SK-N-SH (cell line): ENCODE measurements around the gene CDKN2B-AS1. TPM values are rescaled to one million over a fixed set of nuclear protein-coding genes. Genes with fewer than 3 reads are reported as not detected.

Experiments
- CTCF ChIA-PET: fragments of 300-600, 350-600 bp; formaldehyde crosslinking; extraction: SDS; loops from one replicate; lab custom pipeline; 2021; lab: Yijun Ruan, JAX
- POLR2A ChIA-PET: fragments of 350-600 bp; sonication (Branson Sonifier 250); formaldehyde crosslinking; extraction: SDS; loops from one replicate; lab custom pipeline; 2020; ENCODE audit warnings: antibody characterized with exemption, inconsistent platforms; lab: Yijun Ruan, JAX
- DNase-seq: peaks from one replicate; pipeline ENCODE4 v3.0.0; 2012
- H2AFZ ChIP-seq: fragments of 200-600 bp; sonication (generic); 2 replicates; pipeline ENCODE4 v1.8.1; 2016; ENCODE audit warnings: antibody characterized with exemption, mild to moderate bottlenecking, low read depth
- H3F3A ChIP-seq: fragments of 200-600 bp; sonication (generic); replicated peaks from 2 replicates; pipeline ENCODE3; 2016; ENCODE audit warnings: antibody characterized with exemption, mild to moderate bottlenecking; ENCODE audit not compliant: insufficient read depth
- H3K27ac ChIP-seq, 2 experiments: fragments of 200-500 bp in 1 of 2; fragments of 200-600 bp in 1 of 2; sonication (Bioruptor generic) in 1 of 2; sonication (generic), shearing (Covaris generic) in 1 of 2; 2 replicates each; pipeline versions ENCODE4 v1.5.1 to v1.6.1; 2014 to 2016; ENCODE audit warnings: low read depth in 2 of 2, inconsistent platforms in 1 of 2, low read length in 1 of 2, mild to moderate bottlenecking in 1 of 2, mixed read lengths in 1 of 2
- H3K27me3 ChIP-seq: fragments of 200-600 bp; sonication (generic), shearing (Covaris generic); 2 replicates; pipeline ENCODE4 v1.6.1; 2016; ENCODE audit warnings: mixed run types; ENCODE audit not compliant: insufficient read depth
- H3K36me3 ChIP-seq, 2 experiments: fragments of 200-500 bp in 1 of 2; fragments of 200-600 bp in 1 of 2; sonication (Bioruptor generic) in 1 of 2; sonication (generic) in 1 of 2; replicated peaks in 1 of 2; 2 replicates each; pipeline versions ENCODE3 to v1.5.1; 2014 to 2016; ENCODE audit warnings: low read length in 1 of 2, mild to moderate bottlenecking in 1 of 2; ENCODE audit not compliant: insufficient read depth in 2 of 2, control insufficient read depth in 1 of 2
- H3K4me1 ChIP-seq, 2 experiments: fragments of 200-500 bp in 1 of 2; fragments of 200-600 bp in 1 of 2; sonication (Bioruptor generic) in 1 of 2; sonication (generic), shearing (Covaris generic) in 1 of 2; 2 replicates each; pipeline versions ENCODE4 v1.5.1 to v1.6.1; 2014 to 2016; ENCODE audit warnings: low read depth in 1 of 2, low read length in 1 of 2, mixed run types in 1 of 2; ENCODE audit not compliant: insufficient read depth in 2 of 2, control insufficient read depth in 1 of 2
- H3K4me2 ChIP-seq: fragments of 200-600 bp; sonication (generic), shearing (Covaris generic); 2 replicates; pipeline ENCODE4 v1.6.1; 2017; ENCODE audit warnings: mixed run types
- H3K4me3 ChIP-seq, 2 experiments: fragments of 200-500 bp in 1 of 2; fragments of 200-600 bp in 1 of 2; sonication (Bioruptor generic) in 1 of 2; sonication (generic), shearing (Covaris generic) in 1 of 2; 2 replicates each; pipeline versions ENCODE4 v1.5.1 to v1.8.1; 2014 to 2016; ENCODE audit warnings: low read depth in 2 of 2, inconsistent platforms in 1 of 2, low read length in 1 of 2, mild to moderate bottlenecking in 1 of 2, mixed read lengths in 1 of 2, moderate library complexity in 1 of 2
- H3K79me2 ChIP-seq: fragments of 200-600 bp; sonication (generic); 2 replicates; pipeline ENCODE4 v1.8.1; 2017; ENCODE audit warnings: mild to moderate bottlenecking; ENCODE audit not compliant: insufficient read depth
- H3K9ac ChIP-seq: fragments of 200-600 bp; sonication (generic); 2 replicates; pipeline ENCODE4 v1.6.1; 2017; ENCODE audit warnings: mixed run types
- H3K9me2 ChIP-seq: fragments of 200-600 bp; sonication (generic); 2 replicates; pipeline ENCODE4 v1.6.1; 2017; ENCODE audit warnings: mixed run types
- H3K9me3 ChIP-seq: fragments of 200-600 bp; sonication (generic); 2 replicates; pipeline ENCODE4 v1.6.1; 2017; ENCODE audit warnings: mixed run types, mild to moderate bottlenecking, moderate library complexity
- H4K20me1 ChIP-seq: fragments of 200-600 bp; sonication (generic); 2 replicates; pipeline ENCODE4 v1.6.1; 2017; ENCODE audit warnings: mild to moderate bottlenecking, mixed run types; ENCODE audit not compliant: insufficient read depth
- ELF1 ChIP-seq: IDR thresholded peaks from 2 replicates; pipeline ENCODE4 v1.4.0; 2012
- EP300 ChIP-seq, 2 experiments: IDR thresholded peaks; 2 replicates each; pipeline versions ENCODE4 v1.4.0 to v1.6.1; 2012; ENCODE audit warnings: borderline replicate concordance in 1 of 2, low read depth in 1 of 2, low read length in 1 of 2
- FOSL2 ChIP-seq: IDR thresholded peaks from 2 replicates; pipeline ENCODE4 v1.4.0; 2012; ENCODE audit warnings: low read depth, mild to moderate bottlenecking, moderate library complexity, borderline replicate concordance
- FOXM1 ChIP-seq: IDR thresholded peaks from 2 replicates; pipeline ENCODE4 v1.4.0; 2012; ENCODE audit warnings: low read depth, mild to moderate bottlenecking
- GATA2 ChIP-seq: sonication (generic); formaldehyde crosslinking; IDR thresholded peaks from 2 replicates; pipeline ENCODE4 v1.5.0; 2020; ENCODE audit warnings: mild to moderate bottlenecking, missing genetic modification reagents
- JUND ChIP-seq: IDR thresholded peaks from 2 replicates; pipeline ENCODE4 v1.4.0; 2012
- MAX ChIP-seq: IDR thresholded peaks from 2 replicates; pipeline ENCODE4 v1.4.0; 2012; ENCODE audit warnings: low read depth
- NFIC ChIP-seq: IDR thresholded peaks from 2 replicates; pipeline ENCODE4 v1.4.0; 2012; ENCODE audit warnings: borderline replicate concordance
- PBX3 ChIP-seq: IDR thresholded peaks from 2 replicates; pipeline ENCODE4; 2012
- REST ChIP-seq: IDR thresholded peaks from 2 replicates; pipeline ENCODE4 v1.6.1; 2012; ENCODE audit warnings: mild to moderate bottlenecking, low read depth, low read length, moderate library complexity
- RFX5 ChIP-seq: IDR thresholded peaks from 2 replicates; pipeline ENCODE4 v1.6.1; 2012; ENCODE audit warnings: mild to moderate bottlenecking, improper control_type of control experiment, low read length
- SIN3A ChIP-seq: IDR thresholded peaks from 2 replicates; pipeline ENCODE4 v1.6.1; 2012; ENCODE audit warnings: low read depth, mild to moderate bottlenecking, low read length, moderate library complexity, borderline replicate concordance
- SMC3 ChIP-seq: IDR thresholded peaks from 2 replicates; pipeline ENCODE4 v1.6.1; 2012; ENCODE audit warnings: low read depth, low read length, improper control_type of control experiment
- TCF12 ChIP-seq: IDR thresholded peaks from 2 replicates; pipeline ENCODE4 v1.4.0; 2012
- TEAD4 ChIP-seq: IDR thresholded peaks from 2 replicates; pipeline ENCODE4 v1.4.0; 2012; ENCODE audit warnings: mild to moderate bottlenecking, borderline replicate concordance; ENCODE audit not compliant: insufficient read depth
- USF2 ChIP-seq: fragments of 150-350 bp; IDR thresholded peaks from 2 replicates; pipeline ENCODE4 v1.6.1; 2017; ENCODE audit warnings: antibody characterized with exemption, low read length, low read depth, borderline replicate concordance
- YY1 ChIP-seq: IDR thresholded peaks from 2 replicates; pipeline ENCODE4 v1.4.0; 2012; ENCODE audit warnings: low read depth, mild to moderate bottlenecking
- ZBTB33 ChIP-seq: IDR thresholded peaks from 2 replicates; pipeline ENCODE4 v1.4.0; 2012; ENCODE audit warnings: low read depth, borderline replicate concordance
- WGBS: methylation state at CpG from one replicate; pipeline ENCODE4 v1.1.6; 2017; ENCODE audit warnings: low lambda C conversion rate; 5-methylcytosine and 5-hydroxymethylcytosine counted together
- polyA plus RNA-seq, 3 experiments: library from polyadenylated mRNA; depleted of rRNA; stranded (reverse); fragments of >200 nt; gene quantifications; 2 replicates each; pipeline ENCODE4 v1.2.3, GENCODE V29; 2012

CDKN2B-AS1 gene
- polyA plus RNA-seq, 1 of the 3 experiments (the other 2 are of a cell fraction): 0.25 TPM

GRCh38 chr9:22040760-22041159 is 46.2 kb downstream of the CDKN2B-AS1 start:
- ChIA-PET POLR2A (no interaction called here), CTCF (interaction anchor here (9.0 kb wide), 1 partner anchor 229 kb away, joined by 100 read pairs; no protein-coding TSS in a partner anchor)
- Histone ChIP-seq H3K79me2 (no peaks in the 10 kb centered on the region), H3K4me3 (no peak overlapping the region), H2AFZ (no peak overlapping the region), H3K36me3 (no peaks in the 10 kb centered on the region), H3K4me2 (no peak overlapping the region), H3K9me2 (no peaks in the 10 kb centered on the region), H3K4me1 (no peaks in the 10 kb centered on the region; a peak in 1 of 4 replicates), H3K9me3 (no peaks in the 10 kb centered on the region), H4K20me1 (no peaks in the 10 kb centered on the region), H3K27me3 (no peaks in the 10 kb centered on the region), H3F3A (peaks cover 13% of the 10 kb centered on the region), H3K27ac (peak overlapping the region in 1 of 2 experiments; percentile 64; a peak in 2 of 4 replicates), H3K9ac (no peak overlapping the region)
- 0 out of 2 replicates have a peak, but pooled peaks have one; percentile 31 for TF ChIP-seq NFIC
- peak; percentile 65 for TF ChIP-seq TCF12
- TF ChIP-seq EP300 (IDR thresholded peaks at IDR 0.05; ENCODE audit: borderline replicate concordance in 1 of 2, low read depth in 1 of 2, low read length in 1 of 2): peak in 1 of 2 experiments; percentile 47; a peak in 1 of 4 replicates
- TF ChIP-seq PBX3: peak; percentile 52
- no peak for TF ChIP-seq ZBTB33
- TF ChIP-seq SMC3: no peak
- TF ChIP-seq TEAD4: no peak
- TF ChIP-seq SIN3A: no peak
- TF ChIP-seq USF2: no peak
- TF ChIP-seq JUND: peak; percentile 60; the same call in 1 of the 2 replicates
- no peak for DNase-seq
- WGBS: 5% methylated on average over 1 of the region's 1 CpG

GRCh38 chr9:22041344-22041743 is 46.8 kb downstream of the CDKN2B-AS1 start:
- H3K36me3 ChIP-seq: no peaks in the 10 kb centered on the region
- no peak overlapping the region for H3K4me2 ChIP-seq
- H3K4me3 ChIP-seq: no peak overlapping the region
- H3K27me3 ChIP-seq: no peaks in the 10 kb centered on the region
- no peak overlapping the region for H3K9ac ChIP-seq
- H2AFZ ChIP-seq: no peak overlapping the region
- no peaks in the 10 kb centered on the region; a peak in 1 of 4 replicates for H3K4me1 ChIP-seq
- ChIA-PET POLR2A (no interaction called here), CTCF (interaction anchor here (9.0 kb wide), 1 partner anchor 229 kb away, joined by 100 read pairs; no protein-coding TSS in a partner anchor)
- H3K9me3 ChIP-seq: no peaks in the 10 kb centered on the region
- peak overlapping the region in 1 of 2 experiments; percentile 64; a peak in 2 of 4 replicates for H3K27ac ChIP-seq
- no peaks in the 10 kb centered on the region for H3K79me2 ChIP-seq
- 24% methylated on average over 1 of the region's 1 CpG for WGBS
- H4K20me1 ChIP-seq: no peaks in the 10 kb centered on the region
- peaks cover 13% of the 10 kb centered on the region for H3F3A ChIP-seq
- DNase-seq: no peak
- H3K9me2 ChIP-seq: no peaks in the 10 kb centered on the region
- TF ChIP-seq FOXM1 (no peak), ELF1 (no peak), REST (no peak), MAX (no peak), GATA2 (CRISPR knock-in tag) (no peak), RFX5 (no peak), FOSL2 (no peak), YY1 (no peak), ZBTB33 (no peak), SMC3 (no peak)
